Activated B cell treated with CpG ODN at 0.5 μM for 24 hours (primary cell): ENCODE results near the gene COQ8A. TPM values are rescaled to one million over a fixed set of nuclear protein-coding genes. Genes with fewer than 3 reads are reported as not detected.

ENCODE experiments used
- ATAC-seq: fragments of 200-7000 bp; cut with Tn5 transposase; one replicate; pipeline ENCODE4 v1.10.0; 2021; ENCODE audit warnings: low read depth, mild to moderate bottlenecking, moderate library complexity
- CTCF ChIA-PET: fragments of 350-600 bp; sonication (Branson Sonifier 250); formaldehyde crosslinking; loops from one replicate; lab custom pipeline; 2021; ENCODE audit warnings: antibody characterized with exemption; lab: Charles Lee
- POLR2A ChIA-PET: fragments of 350-600 bp; sonication (Branson Sonifier 250); formaldehyde crosslinking; loops from one replicate; lab custom pipeline; 2021; ENCODE audit warnings: antibody characterized with exemption; lab: Charles Lee
- DNase-seq: peaks from one replicate; pipeline ENCODE4 v3.0.0; 2022
- H3K27ac Mint-ChIP-seq: one replicate; pipeline ENCODE4 v1.8.0; 2020; ENCODE audit warnings: mixed read lengths
- H3K27me3 Mint-ChIP-seq: one replicate; pipeline ENCODE4 v1.8.0; 2021; ENCODE audit warnings: mixed read lengths
- H3K36me3 Mint-ChIP-seq: one replicate; pipeline ENCODE4 v1.8.0; 2021; ENCODE audit warnings: low read depth, mixed read lengths
- H3K4me1 Mint-ChIP-seq: one replicate; pipeline ENCODE4 v1.8.0; 2021; ENCODE audit warnings: mixed read lengths
- H3K4me3 Mint-ChIP-seq: one replicate; pipeline ENCODE4 v1.8.0; 2020; ENCODE audit warnings: mild to moderate bottlenecking, mixed read lengths
- H3K9me3 Mint-ChIP-seq: one replicate; pipeline ENCODE4 v1.8.0; 2020; ENCODE audit warnings: mixed read lengths
- intact Hi-C: fragments of 100-400 bp; cut with micrococcal nuclease; formaldehyde crosslinking; loops from one replicate; pipeline ENCODE4 v1.15.1; 2024
- total RNA-seq: library from RNA; stranded (reverse); gene quantifications from 2 replicates; pipeline ENCODE4 v1.2.3, GENCODE V29; 2022
- TF ChIP-seq, protein P1 (sequence below): fragments of 200-600 bp; IDR thresholded peaks from one replicate; pipeline ENCODE4 v1.8.0; 2022; ENCODE audit warnings: antibody characterized with exemption, mild to moderate bottlenecking

Gene COQ8A
- total RNA-seq, 1 donor from 2014 or later: 28.5 TPM

DNA sequence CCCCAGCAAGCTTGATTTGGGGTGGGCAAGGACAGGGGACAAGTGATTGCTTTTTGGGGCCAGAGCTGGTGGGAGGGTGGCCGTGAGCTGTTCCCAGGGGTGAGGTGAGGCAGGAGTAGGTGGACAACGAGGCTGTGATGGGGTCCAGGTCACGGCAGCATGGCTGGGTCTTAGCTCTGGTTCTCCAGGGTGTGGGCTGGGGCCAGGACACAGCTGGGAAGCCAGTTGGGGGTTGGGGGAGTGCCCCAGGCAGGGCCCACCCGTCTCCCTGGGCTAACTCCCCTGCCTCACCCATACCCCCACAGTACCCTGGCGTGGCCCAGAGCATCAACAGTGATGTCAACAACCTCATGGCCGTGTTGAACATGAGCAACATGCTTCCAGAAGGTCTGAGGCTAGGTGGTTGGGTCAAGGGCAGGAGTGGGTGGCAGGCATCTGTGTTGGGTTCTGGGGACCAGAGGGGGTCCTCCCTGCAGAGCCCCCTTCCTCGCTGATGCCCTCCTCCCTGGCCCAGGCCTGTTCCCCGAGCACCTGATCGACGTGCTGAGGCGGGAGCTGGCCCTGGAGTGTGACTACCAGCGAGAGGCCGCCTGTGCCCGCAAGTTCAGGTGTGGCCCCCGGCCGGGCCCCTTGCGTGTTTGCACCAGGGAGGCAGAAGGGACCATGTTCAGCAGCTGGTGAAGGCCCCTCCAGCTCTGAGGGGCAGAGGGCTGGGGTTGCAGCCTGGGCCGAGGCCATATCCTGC lies 43.3 kb downstream of the COQ8A start:
- H3K9me3 Mint-ChIP-seq: no peaks in the 10 kb centered on the region
- ATAC-seq (no peak), DNase-seq (no peak)
- ChIA-PET POLR2A (no interaction called here), CTCF (no interaction called here)
- H3K27ac Mint-ChIP-seq: no peak overlapping the region
- intact Hi-C loops: no loop called here
- H3K36me3 Mint-ChIP-seq: peaks cover 63% of the 10 kb centered on the region
- H3K4me3 Mint-ChIP-seq: no peak overlapping the region
- TF ChIP-seq, protein P1, sequence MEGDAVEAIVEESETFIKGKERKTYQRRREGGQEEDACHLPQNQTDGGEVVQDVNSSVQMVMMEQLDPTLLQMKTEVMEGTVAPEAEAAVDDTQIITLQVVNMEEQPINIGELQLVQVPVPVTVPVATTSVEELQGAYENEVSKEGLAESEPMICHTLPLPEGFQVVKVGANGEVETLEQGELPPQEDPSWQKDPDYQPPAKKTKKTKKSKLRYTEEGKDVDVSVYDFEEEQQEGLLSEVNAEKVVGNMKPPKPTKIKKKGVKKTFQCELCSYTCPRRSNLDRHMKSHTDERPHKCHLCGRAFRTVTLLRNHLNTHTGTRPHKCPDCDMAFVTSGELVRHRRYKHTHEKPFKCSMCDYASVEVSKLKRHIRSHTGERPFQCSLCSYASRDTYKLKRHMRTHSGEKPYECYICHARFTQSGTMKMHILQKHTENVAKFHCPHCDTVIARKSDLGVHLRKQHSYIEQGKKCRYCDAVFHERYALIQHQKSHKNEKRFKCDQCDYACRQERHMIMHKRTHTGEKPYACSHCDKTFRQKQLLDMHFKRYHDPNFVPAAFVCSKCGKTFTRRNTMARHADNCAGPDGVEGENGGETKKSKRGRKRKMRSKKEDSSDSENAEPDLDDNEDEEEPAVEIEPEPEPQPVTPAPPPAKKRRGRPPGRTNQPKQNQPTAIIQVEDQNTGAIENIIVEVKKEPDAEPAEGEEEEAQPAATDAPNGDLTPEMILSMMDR: no peak
- H3K4me1 Mint-ChIP-seq: no peaks in the 10 kb centered on the region
- no peaks in the 10 kb centered on the region for H3K27me3 Mint-ChIP-seq

DNA sequence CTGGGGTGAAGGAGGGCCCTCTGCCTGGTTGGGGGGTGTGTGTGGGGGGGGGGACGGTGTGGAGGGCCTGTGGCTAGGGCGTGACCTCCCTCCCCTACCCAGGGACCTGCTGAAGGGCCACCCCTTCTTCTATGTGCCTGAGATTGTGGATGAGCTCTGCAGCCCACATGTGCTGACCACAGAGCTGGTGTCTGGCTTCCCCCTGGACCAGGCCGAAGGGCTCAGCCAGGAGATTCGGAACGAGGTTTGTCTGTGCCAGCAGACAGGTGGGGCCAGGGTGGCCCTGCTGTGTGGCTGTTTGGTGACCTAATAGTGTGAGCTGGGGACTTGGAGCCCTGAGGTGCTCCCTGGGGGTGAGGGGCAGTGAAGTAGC lies 43.9 kb downstream of the COQ8A start:
- H3K4me3 Mint-ChIP-seq: no peak overlapping the region
- TF ChIP-seq, protein P1: no peak
- ChIA-PET POLR2A (no interaction called here), CTCF (no interaction called here)
- intact Hi-C loops: no loop called here
- H3K27ac Mint-ChIP-seq: no peak overlapping the region
- H3K27me3 Mint-ChIP-seq: no peaks in the 10 kb centered on the region
- peaks cover 59% of the 10 kb centered on the region for H3K36me3 Mint-ChIP-seq
- no peaks in the 10 kb centered on the region for H3K9me3 Mint-ChIP-seq
- H3K4me1 Mint-ChIP-seq: peaks cover 2% of the 10 kb centered on the region
- DNase-seq (no peak), ATAC-seq (no peak)

DNA sequence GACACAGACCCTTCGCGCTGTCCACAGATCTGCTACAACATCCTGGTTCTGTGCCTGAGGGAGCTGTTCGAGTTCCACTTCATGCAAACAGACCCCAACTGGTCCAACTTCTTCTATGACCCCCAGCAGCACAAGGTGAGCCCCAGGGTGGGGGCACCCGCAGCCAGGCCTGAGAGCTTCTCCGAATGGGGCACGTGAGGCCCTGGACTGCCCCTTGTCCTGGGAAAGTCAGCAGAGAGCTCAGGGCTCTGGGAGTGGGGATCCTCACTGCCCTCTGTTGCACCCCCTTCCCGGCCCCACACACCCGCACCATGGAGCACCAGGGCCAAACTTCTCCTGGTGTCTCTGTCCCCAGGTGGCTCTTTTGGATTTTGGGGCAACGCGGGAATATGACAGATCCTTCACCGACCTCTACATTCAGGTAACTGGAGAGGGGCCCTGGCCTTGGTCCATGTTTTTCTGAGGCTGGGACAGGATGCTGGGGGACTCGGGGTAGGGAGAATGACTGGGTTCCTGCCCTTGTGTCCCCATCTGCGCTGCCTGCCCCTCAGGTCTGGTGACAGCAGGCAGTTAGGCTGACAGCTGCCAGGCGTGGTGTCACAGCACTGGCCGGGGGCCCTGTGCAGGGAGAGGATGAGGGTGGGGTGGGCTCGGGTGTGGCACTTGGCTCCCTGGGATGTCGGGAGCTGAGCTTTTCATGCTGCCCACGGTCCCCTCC lies 44.6 kb downstream of the COQ8A start:
- H3K4me3 Mint-ChIP-seq: no peak overlapping the region
- intact Hi-C loops: no loop called here
- H3K27me3 Mint-ChIP-seq: no peaks in the 10 kb centered on the region
- peaks cover 56% of the 10 kb centered on the region for H3K36me3 Mint-ChIP-seq
- H3K27ac Mint-ChIP-seq: no peak overlapping the region
- TF ChIP-seq, protein P1: no peak
- POLR2A ChIA-PET: interaction anchor here (0.6 kb wide), 1 partner anchor 151 kb away, joined by 7 read pairs; no protein-coding TSS in a partner anchor
- DNase-seq: no peak
- CTCF ChIA-PET: no interaction called here
- no peak for ATAC-seq
- H3K9me3 Mint-ChIP-seq: no peaks in the 10 kb centered on the region
- peaks cover 9% of the 10 kb centered on the region for H3K4me1 Mint-ChIP-seq

DNA sequence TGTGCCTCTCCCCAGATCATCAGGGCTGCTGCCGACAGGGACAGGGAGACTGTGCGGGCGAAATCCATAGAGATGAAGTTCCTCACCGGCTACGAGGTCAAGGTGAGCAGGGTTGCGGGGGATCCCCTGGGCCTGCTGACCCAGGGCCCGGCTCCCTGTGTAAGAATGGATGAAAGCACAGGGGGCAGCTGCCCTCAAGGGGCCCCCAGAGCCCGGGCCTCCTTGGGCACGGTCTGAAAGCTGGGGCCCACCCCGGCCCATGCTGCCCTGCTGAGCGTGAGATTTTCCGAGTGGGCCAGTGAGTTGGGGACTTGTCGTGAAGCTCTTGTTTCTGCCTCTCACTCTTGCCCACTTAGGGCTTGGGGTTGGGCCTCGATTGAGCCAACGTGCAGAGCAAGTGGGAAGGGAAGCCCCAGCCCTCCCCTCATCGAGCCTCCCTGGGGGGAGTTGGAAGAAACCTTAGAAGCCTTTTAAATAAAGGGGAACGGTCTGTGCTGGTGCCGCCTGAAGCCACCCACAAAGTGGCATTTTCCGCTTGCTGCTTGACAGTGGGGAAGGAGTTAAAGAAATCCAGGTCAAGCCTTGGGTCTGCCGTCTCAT lies 45.2 kb downstream of the COQ8A start:
- POLR2A ChIA-PET: no interaction called here
- no peaks in the 10 kb centered on the region for H3K9me3 Mint-ChIP-seq
- peaks cover 56% of the 10 kb centered on the region for H3K36me3 Mint-ChIP-seq
- DNase-seq (no peak), ATAC-seq (no peak)
- no peak overlapping the region for H3K27ac Mint-ChIP-seq
- no peaks in the 10 kb centered on the region for H3K27me3 Mint-ChIP-seq
- H3K4me1 Mint-ChIP-seq: peaks cover 16% of the 10 kb centered on the region
- intact Hi-C loops: no loop called here
- CTCF ChIA-PET: no interaction called here
- TF ChIP-seq, protein P1: no peak
- no peak overlapping the region for H3K4me3 Mint-ChIP-seq

DNA sequence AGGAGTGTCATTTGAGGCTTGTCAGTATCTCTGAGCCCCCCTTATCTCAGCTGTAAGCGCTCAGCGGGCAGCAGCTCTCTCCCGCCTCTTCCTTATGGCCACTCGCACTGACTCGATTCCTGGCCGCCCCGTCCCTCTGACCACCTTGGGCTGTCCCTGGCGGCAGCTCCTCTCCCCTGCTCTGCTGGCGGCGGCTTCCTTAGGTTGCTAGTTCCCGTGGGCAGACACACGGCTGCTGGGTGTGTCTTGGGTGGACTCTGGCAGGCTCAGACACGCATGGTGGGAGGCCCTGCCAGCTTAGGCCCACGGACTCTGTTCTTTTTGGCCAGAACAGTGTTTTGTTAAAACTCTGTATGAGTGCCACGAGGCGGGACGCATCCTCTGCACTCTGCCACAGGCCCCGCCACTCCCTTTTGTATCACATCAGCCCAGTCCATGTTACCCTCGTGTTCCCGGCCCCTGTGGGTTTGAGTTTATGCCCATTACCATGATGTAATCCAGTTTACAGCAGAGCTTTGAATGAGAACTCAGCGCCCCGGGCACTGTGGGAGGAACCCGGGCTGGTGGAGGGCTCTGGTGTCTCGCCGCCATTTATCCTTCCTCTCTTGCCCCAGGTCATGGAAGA lies 45.9 kb downstream of the COQ8A start:
- CTCF ChIA-PET: no interaction called here
- TF ChIP-seq, protein P1: no peak
- peaks cover 21% of the 10 kb centered on the region for H3K4me1 Mint-ChIP-seq
- intact Hi-C loops: no loop called here
- ATAC-seq: no peak
- POLR2A ChIA-PET: no interaction called here
- no peak overlapping the region for H3K4me3 Mint-ChIP-seq
- DNase-seq: no peak
- H3K27me3 Mint-ChIP-seq: no peaks in the 10 kb centered on the region
- H3K9me3 Mint-ChIP-seq: no peaks in the 10 kb centered on the region
- H3K36me3 Mint-ChIP-seq: peaks cover 56% of the 10 kb centered on the region
- H3K27ac Mint-ChIP-seq: no peak overlapping the region
